ENCODE data around the gene RPS24. TPM values are rescaled to one million over a fixed set of nuclear protein-coding genes. Genes with fewer than 3 reads are reported as not detected.

The RPS24 gene
- total and polyA plus RNA-seq, 2 of the 8 experiments (the other 6 are each of a cell fraction or from before 2014, with no cell fraction given): 2,128 to 3,943 TPM

DNA sequence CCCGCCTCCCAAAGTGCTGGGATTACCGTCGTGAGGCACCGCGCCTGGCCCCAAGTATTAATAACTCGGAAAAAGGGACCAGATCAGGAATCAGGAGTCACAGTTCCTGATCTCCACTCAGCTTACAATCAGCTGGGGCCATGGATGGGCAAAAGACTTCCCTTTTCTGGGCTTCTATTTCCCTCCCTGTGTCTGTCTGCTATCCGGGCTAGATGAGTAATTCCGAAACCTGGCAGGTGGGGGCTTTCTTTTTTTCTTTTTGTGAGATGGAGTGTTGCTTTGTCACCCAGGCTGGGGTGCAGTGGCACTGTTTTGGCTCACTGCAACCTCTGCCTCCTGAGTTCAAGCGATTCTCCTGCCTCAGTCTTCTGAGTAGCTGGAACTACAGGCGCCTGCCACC, 11.6 kb downstream of the RPS24 start:
- H2AFZ ChIP-seq (ENCODE audit: low read length): no peak overlapping the region
- no peak overlapping the region for H3K56ac ChIP-seq (replicated peaks; ENCODE audit: insufficient read length, low read depth, low read length)
- no peak overlapping the region for H4K91ac ChIP-seq (replicated peaks; ENCODE audit: insufficient read length, low read length)
- no peak overlapping the region for H4K5ac ChIP-seq (ENCODE audit: insufficient read length, low read depth, low read length)
- H3K4me2 ChIP-seq (ENCODE audit: insufficient read depth in 1 of 2, low read depth in 2 of 2, low read length in 2 of 2): no peak overlapping the region
- no peak overlapping the region for H4K8ac ChIP-seq (ENCODE audit: extremely low read depth, insufficient read depth, low read length)
- peaks cover 0 to 13% of the 10 kb centered on the region in 2 experiments; a peak in 2 of 4 replicates for H3K79me2 ChIP-seq (ENCODE audit: control insufficient read depth in 1 of 2, insufficient read depth in 2 of 2, low read length in 2 of 2)
- H3K36me3 ChIP-seq (ENCODE audit: control insufficient read depth in 2 of 4, insufficient read depth in 4 of 4, low read length in 3 of 4): peaks cover 15 to 29% (median 22%) of the 10 kb centered on the region in 4 experiments
- H2BK120ac ChIP-seq (replicated peaks; ENCODE audit: low read depth, low read length): no peak overlapping the region
- no peak overlapping the region for H2BK5ac ChIP-seq (ENCODE audit: low read depth, low read length)
- TF ChIP-seq CTBP2 (IDR thresholded peaks at IDR 0.05; ENCODE audit: borderline replicate concordance, insufficient read depth, insufficient read length, low read length): no peak
- no peak for TF ChIP-seq KDM1A (IDR thresholded peaks at IDR 0.05; ENCODE audit: borderline replicate concordance, low read length)
- H2AK5ac ChIP-seq (ENCODE audit: low read depth, low read length): no peak overlapping the region
- POLR2A ChIA-PET (ENCODE audit: partially characterized antibody): interaction anchor here (0.6 to 4.1 kb wide), 3 partner anchors 9 to 1004 kb away, joined by 4 to 38 read pairs (median 18); partner anchors contain the start of gene RPS24
- no peak overlapping the region for H3K18ac ChIP-seq (ENCODE audit: extremely low read depth, low read length)
- H3K4me3 ChIP-seq (ENCODE audit: extremely low read depth in 1 of 4, insufficient read depth in 2 of 4, low read depth in 3 of 4, low read length in 4 of 4): no peak overlapping the region
- DNase-seq (ENCODE audit: low read depth in 1 of 2, low spot score in 2 of 2) (no peak), FAIRE-seq (no peak)
- CTCF ChIA-PET (ENCODE audit: partially characterized antibody): interaction anchor here (0.7 to 5.3 kb wide), 9 partner anchors 85 to 1150 kb away, joined by 3 to 80 read pairs (median 16); no protein-coding TSS in a partner anchor
- no peak overlapping the region for H3K23ac ChIP-seq (ENCODE audit: insufficient read length)
- H3K4ac ChIP-seq (replicated peaks; ENCODE audit: insufficient read length, low read depth, low read length): no peak overlapping the region
- peaks cover 10 to 27% of the 10 kb centered on the region in 2 experiments for H4K20me1 ChIP-seq (replicated peaks in 1 of 2; ENCODE audit: control insufficient read depth in 1 of 2, insufficient read depth in 2 of 2, low read length in 2 of 2)
- H3K79me1 ChIP-seq (ENCODE audit: low read depth, low read length): 0 out of 2 replicates have a peak, but pooled peaks cover 9% of the 10 kb centered on the region
- H3K23me2 ChIP-seq (ENCODE audit: low read depth, low read length): no peaks in the 10 kb centered on the region; the same call in 1 of the 2 replicates
- no peak overlapping the region for H3K14ac ChIP-seq (ENCODE audit: insufficient read length)
- H3K4me1 ChIP-seq (replicated peaks in 1 of 4; ENCODE audit: control insufficient read depth in 3 of 4, insufficient read depth in 4 of 4, low read length in 3 of 4): peaks cover 4 to 9% (median 6%) of the 10 kb centered on the region in 4 experiments
- WGBS, 2 experiments (ENCODE audit: extremely low coverage in 1 of 2, insufficient coverage in 1 of 2, insufficient read length in 1 of 2, insufficient replicate concordance in 2 of 2, low coverage in 1 of 2, low lambda C conversion rate in 2 of 2, missing lambda C conversion rate in 1 of 2): 74% methylated on average over 10 of the region's 10 CpGs; no CpG with 5 or more reads in 1 of the 2 experiments
- no peaks in the 10 kb centered on the region; a peak in 1 of 7 replicates for H3K27me3 ChIP-seq (replicated peaks in 1 of 4; ENCODE audit: control insufficient read depth in 3 of 4, extremely low read depth in 1 of 4, insufficient read depth in 3 of 4, low read length in 3 of 4)
- no peak overlapping the region for H3K27ac ChIP-seq (ENCODE audit: low read depth, low read length)
- no peak overlapping the region for H2BK15ac ChIP-seq (ENCODE audit: low read length)
- H2BK20ac ChIP-seq (ENCODE audit: low read length): no peak overlapping the region
- no peak overlapping the region for H3K9ac ChIP-seq (replicated peaks in 1 of 4; ENCODE audit: extremely low read depth in 1 of 4, low read depth in 3 of 4, low read length in 3 of 4)
- no peaks in the 10 kb centered on the region for H3K9me3 ChIP-seq (ENCODE audit: insufficient read depth in 2 of 2, low read depth in 1 of 2, low read length in 1 of 2)
- H2BK12ac ChIP-seq (ENCODE audit: low read depth, low read length): no peak overlapping the region
